Osteoblast (primary cell): ENCODE measurements around the gene DNLZ. TPM values are rescaled to one million over a fixed set of nuclear protein-coding genes. Genes with fewer than 3 reads are reported as not detected.

Experiments used
- DNase-seq: peaks from one replicate; pipeline ENCODE4 v3.0.0; 2011; ENCODE audit warnings: low spot score, mixed read lengths; ENCODE audit not compliant: insufficient read length; ENCODE audit errors: missing footprints
- H2AFZ ChIP-seq: 2 replicates; pipeline ENCODE4 v1.6.0; 2011; ENCODE audit warnings: mild to moderate bottlenecking, low read length
- H3K27ac ChIP-seq: 2 replicates; pipeline ENCODE4 v1.5.1; 2011; ENCODE audit warnings: mild to moderate bottlenecking, low read depth, low read length, moderate library complexity
- H3K27me3 ChIP-seq: 2 replicates; pipeline ENCODE4 v1.6.0; 2012; ENCODE audit warnings: mild to moderate bottlenecking, control low read depth, inconsistent platforms, low read length, moderate library complexity; ENCODE audit not compliant: insufficient read depth
- H3K36me3 ChIP-seq: 2 replicates; pipeline ENCODE4 v1.5.1; 2011; ENCODE audit warnings: mild to moderate bottlenecking, low read length, control low read depth, moderate library complexity; ENCODE audit not compliant: insufficient read depth
- H3K4me1 ChIP-seq: 2 replicates; pipeline ENCODE4 v1.5.1; 2011; ENCODE audit warnings: mild to moderate bottlenecking, low read length, control low read depth, moderate library complexity; ENCODE audit not compliant: insufficient read depth
- H3K4me2 ChIP-seq: 2 replicates; pipeline ENCODE4 v1.6.0; 2011; ENCODE audit warnings: mild to moderate bottlenecking, low read length; ENCODE audit not compliant: insufficient read depth
- H3K4me3 ChIP-seq: fragments of 200-600 bp; sonication (generic); 3 replicates; pipeline ENCODE4 v1.5.1; 2012; ENCODE audit warnings: mild to moderate bottlenecking, low read length, inconsistent platforms; ENCODE audit not compliant: insufficient read depth
- H3K79me2 ChIP-seq: 2 replicates; pipeline ENCODE4 v1.6.0; 2012; ENCODE audit warnings: mild to moderate bottlenecking, low read length, control low read depth, inconsistent platforms; ENCODE audit not compliant: insufficient read depth
- H3K9me3 ChIP-seq: 2 replicates; pipeline ENCODE4 v1.5.1; 2011; ENCODE audit warnings: low read depth, low read length, control low read depth
- H4K20me1 ChIP-seq: 2 replicates; pipeline ENCODE4 v1.6.0; 2012; ENCODE audit warnings: mild to moderate bottlenecking, low read length, control low read depth; ENCODE audit not compliant: insufficient read depth
- CTCF ChIP-seq: IDR thresholded peaks from 2 replicates; pipeline ENCODE4 v1.5.1; 2011; ENCODE audit warnings: mild to moderate bottlenecking, low read depth, low read length, moderate library complexity; ENCODE audit errors: extremely low read depth
- total RNA-seq: library from RNA; depleted of rRNA; stranded (reverse); fragments of >200 nt; gene quantifications from 2 replicates; pipeline ENCODE4 v1.2.3, GENCODE V29; 2012

Gene DNLZ
- total RNA-seq, 1 donor: 4.3 TPM

DNA sequence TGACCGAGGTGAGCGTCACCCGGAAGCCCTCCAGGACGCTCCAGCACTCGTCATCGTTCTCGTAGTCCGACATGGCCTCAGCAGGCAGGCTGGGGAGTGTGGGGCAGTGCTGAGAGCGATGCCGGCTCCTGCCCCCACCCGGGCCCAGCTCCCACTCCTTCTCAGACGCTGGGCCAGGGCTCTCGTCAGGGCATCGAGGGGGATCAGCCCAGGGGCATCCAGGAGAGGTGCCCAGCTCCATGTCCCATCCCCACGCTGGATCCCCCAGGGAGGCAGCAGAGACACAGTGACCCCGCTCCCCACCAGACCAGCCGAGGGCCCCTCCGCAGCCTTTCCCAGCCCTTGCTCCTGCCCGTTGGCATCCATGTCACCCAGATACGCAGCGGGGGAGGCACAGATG lies 8.5 kb upstream of the DNLZ start:
- no peaks in the 10 kb centered on the region for H3K9me3 ChIP-seq
- DNase-seq: no peak
- peaks cover 14% of the 10 kb centered on the region for H3K4me1 ChIP-seq
- peak overlapping the region; percentile 75 for H3K4me2 ChIP-seq
- no peaks in the 10 kb centered on the region for H3K79me2 ChIP-seq
- H3K27ac ChIP-seq: no peak overlapping the region
- peaks cover 3% of the 10 kb centered on the region for H3K36me3 ChIP-seq
- H3K27me3 ChIP-seq: no peaks in the 10 kb centered on the region
- TF ChIP-seq CTCF: no peak
- H2AFZ ChIP-seq: peak overlapping the region; percentile 77
- no peaks in the 10 kb centered on the region for H4K20me1 ChIP-seq
- peak overlapping the region; percentile 56 for H3K4me3 ChIP-seq

- no peak overlapping the region for H2AFZ ChIP-seq
- H3K9me3 ChIP-seq: no peaks in the 10 kb centered on the region
- H3K4me2 ChIP-seq: no peak overlapping the region
- H3K27me3 ChIP-seq: no peaks in the 10 kb centered on the region
- peaks cover 3% of the 10 kb centered on the region for H3K36me3 ChIP-seq
- H3K4me3 ChIP-seq: no peak overlapping the region
- no peak for TF ChIP-seq CTCF
- H3K79me2 ChIP-seq: no peaks in the 10 kb centered on the region
- DNase-seq: no peak
- no peaks in the 10 kb centered on the region for H4K20me1 ChIP-seq
- peaks cover 14% of the 10 kb centered on the region for H3K4me1 ChIP-seq
- no peak overlapping the region for H3K27ac ChIP-seq
These were observed 8.0 kb upstream of the DNLZ start for GRCh38 chr9:136371533-136371880.

DNA sequence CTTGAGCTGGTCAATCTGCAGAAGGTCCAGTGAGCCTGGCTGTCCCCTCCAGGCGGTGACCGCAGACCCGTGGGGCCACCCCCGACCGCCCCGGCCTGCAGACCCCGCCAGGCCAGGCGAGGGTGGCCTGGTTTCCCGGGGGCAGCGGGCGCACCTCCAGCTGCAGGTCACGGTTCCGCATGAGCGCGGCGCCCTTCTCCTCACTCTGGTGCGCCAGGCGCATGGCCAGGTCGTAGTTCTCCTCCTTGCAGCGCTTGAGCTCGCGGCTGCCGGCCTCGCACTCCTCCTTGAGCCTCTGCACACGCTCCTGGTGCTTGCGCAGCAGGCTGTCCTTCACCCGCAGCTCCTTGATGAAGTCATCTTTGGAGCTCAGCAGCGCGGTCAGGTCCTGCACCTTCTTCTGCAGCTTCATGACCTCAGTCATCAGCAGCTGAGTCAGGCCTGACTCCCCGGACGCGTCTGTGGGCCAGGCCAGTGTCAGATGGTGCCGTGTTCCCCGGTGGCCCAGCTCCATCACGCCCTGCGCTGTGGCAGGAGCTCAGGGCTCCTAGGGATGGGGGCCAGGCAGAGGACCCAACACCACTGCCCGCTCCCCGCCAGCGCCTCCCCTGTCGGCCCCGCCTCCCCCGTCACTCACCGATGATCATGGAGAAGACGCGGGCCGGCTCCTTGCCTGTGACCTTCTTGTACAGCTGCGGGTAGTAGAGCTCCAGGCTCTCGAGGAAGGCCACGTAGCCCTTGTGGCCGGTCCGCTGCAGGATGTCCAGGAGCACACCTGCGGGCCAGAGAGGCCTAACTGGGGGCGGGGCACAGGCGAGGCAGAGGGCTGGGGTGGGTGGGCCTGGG lies 7.4 kb upstream of the DNLZ start:
- no peak overlapping the region for H3K27ac ChIP-seq
- H3K4me1 ChIP-seq: peaks cover 14% of the 10 kb centered on the region
- H3K9me3 ChIP-seq: no peaks in the 10 kb centered on the region
- TF ChIP-seq CTCF: no peak
- no peak overlapping the region for H2AFZ ChIP-seq
- no peak overlapping the region for H3K4me2 ChIP-seq
- H3K4me3 ChIP-seq: no peak overlapping the region
- H4K20me1 ChIP-seq: no peaks in the 10 kb centered on the region
- peak; percentile 98 for DNase-seq
- no peaks in the 10 kb centered on the region for H3K27me3 ChIP-seq
- H3K79me2 ChIP-seq: no peaks in the 10 kb centered on the region
- peaks cover 3% of the 10 kb centered on the region for H3K36me3 ChIP-seq

GRCh38 chr9:136370037-136370436 lies 6.5 kb upstream of the DNLZ start:
- Histone ChIP-seq H3K36me3 (peaks cover 3% of the 10 kb centered on the region), H3K79me2 (peaks cover 3% of the 10 kb centered on the region), H2AFZ (no peak overlapping the region), H3K9me3 (no peaks in the 10 kb centered on the region), H3K27me3 (no peaks in the 10 kb centered on the region), H3K4me2 (no peak overlapping the region), H3K4me3 (no peak overlapping the region), H4K20me1 (no peaks in the 10 kb centered on the region), H3K4me1 (peaks cover 14% of the 10 kb centered on the region), H3K27ac (no peak overlapping the region)
- no peak for DNase-seq
- no peak for TF ChIP-seq CTCF
